KMS-11 (cell line): ENCODE data around the gene CCDC201.
"Not testable (repeated sequence)": the region's sequence is repeated elsewhere in the genome, so short reads cannot be mapped to it uniquely, and the experiment has no call there.

Experiments used
- H2AFZ ChIP-seq: fragments of 200-600 bp; sonication (generic); 2 replicates; pipeline ENCODE4 v1.6.1; 2016; ENCODE audit warnings: antibody characterized with exemption, mixed run types, low read depth
- H3K27ac ChIP-seq: fragments of 200-600 bp; sonication (generic); 2 replicates; pipeline ENCODE4 v1.6.1; 2016; ENCODE audit warnings: mild to moderate bottlenecking, mixed run types
- H3K27me3 ChIP-seq: fragments of 200-600 bp; sonication (generic); 2 replicates; pipeline ENCODE4 v1.6.1; 2017; ENCODE audit warnings: mild to moderate bottlenecking, low read depth, mixed run types, moderate library complexity; ENCODE audit not compliant: insufficient read depth
- H3K36me3 ChIP-seq: fragments of 200-600 bp; sonication (generic); 2 replicates; pipeline ENCODE4 v1.6.1; 2017; ENCODE audit warnings: mild to moderate bottlenecking, mixed run types; ENCODE audit not compliant: insufficient read depth
- H3K4me1 ChIP-seq: fragments of 200-600 bp; sonication (generic); 2 replicates; pipeline ENCODE4 v1.6.1; 2016; ENCODE audit warnings: mild to moderate bottlenecking, low read depth, mixed run types; ENCODE audit not compliant: poor library complexity, severe bottlenecking
- H3K4me2 ChIP-seq: fragments of 200-600 bp; sonication (generic); 2 replicates; pipeline ENCODE4 v1.7.0; 2016; ENCODE audit warnings: mild to moderate bottlenecking, mixed run types
- H3K4me3 ChIP-seq: fragments of 200-600 bp; sonication (generic); IDR thresholded peaks from 2 replicates; pipeline ENCODE4 v1.6.1; 2017; ENCODE audit warnings: low read depth, low read length, mixed read lengths; ENCODE audit not compliant: insufficient read depth
- H3K79me2 ChIP-seq: fragments of 200-600 bp; sonication (generic); 2 replicates; pipeline ENCODE4 v1.6.1; 2016; ENCODE audit warnings: low read depth, mixed run types; ENCODE audit not compliant: insufficient read depth
- H3K9ac ChIP-seq: fragments of 200-600 bp; sonication (generic); 2 replicates; pipeline ENCODE4 v1.6.1; 2016; ENCODE audit warnings: mild to moderate bottlenecking, mixed run types
- H4K20me1 ChIP-seq: fragments of 200-600 bp; sonication (generic); 2 replicates; pipeline ENCODE4 v1.6.1; 2016; ENCODE audit warnings: mild to moderate bottlenecking, mixed run types; ENCODE audit not compliant: insufficient read depth
- CTCF ChIP-seq: fragments of 200-600 bp; sonication (generic); conservative IDR thresholded peaks from 2 replicates; pipeline ENCODE4 v1.6.1; 2017; ENCODE audit warnings: low read depth, mild to moderate bottlenecking, antibody characterized with exemption, low read length, moderate library complexity, mixed read lengths

CCDC201 gene

GRCh38 chr7:45814216-45815118 is 58.4 kb downstream of the CCDC201 start:
- not testable (repeated sequence) for H3K9ac ChIP-seq, H3K4me1 ChIP-seq, H3K79me2 ChIP-seq, H3K27ac ChIP-seq, H3K4me3 ChIP-seq, H3K36me3 ChIP-seq, H3K27me3 ChIP-seq, H3K4me2 ChIP-seq, H2AFZ ChIP-seq, H4K20me1 ChIP-seq

GRCh38 chr7:45813771-45814170 is 59.1 kb downstream of the CCDC201 start:
- H3K27me3 ChIP-seq, H3K79me2 ChIP-seq, H3K4me3 ChIP-seq, H4K20me1 ChIP-seq, H3K4me2 ChIP-seq, H3K9ac ChIP-seq, H3K4me1 ChIP-seq, H3K27ac ChIP-seq, H2AFZ ChIP-seq, H3K36me3 ChIP-seq: not testable (repeated sequence)

GRCh38 chr7:45812946-45813345 is 59.9 kb downstream of the CCDC201 start:
- H3K27ac ChIP-seq, result no peak overlapping the region
- H3K4me1 ChIP-seq, result no peaks in the 10 kb centered on the region
- H3K27me3 ChIP-seq, result no peaks in the 10 kb centered on the region
- TF ChIP-seq CTCF, result no peak
- H3K9ac ChIP-seq, result no peak overlapping the region
- no peak overlapping the region for H3K4me3 ChIP-seq
- no peaks in the 10 kb centered on the region for H3K79me2 ChIP-seq
- H4K20me1 ChIP-seq, result no peaks in the 10 kb centered on the region
- no peak overlapping the region for H3K4me2 ChIP-seq
- H3K36me3 ChIP-seq, result no peaks in the 10 kb centered on the region
- no peak overlapping the region for H2AFZ ChIP-seq

- H3K4me3 ChIP-seq, H3K4me1 ChIP-seq, H3K27ac ChIP-seq, H3K27me3 ChIP-seq, H3K4me2 ChIP-seq, H3K36me3 ChIP-seq, H2AFZ ChIP-seq, H3K79me2 ChIP-seq, H3K9ac ChIP-seq, H4K20me1 ChIP-seq: not testable (repeated sequence)
Measured at GRCh38 chr7:45811652-45812234, 61.1 kb downstream of the CCDC201 start.

GRCh38 chr7:45810451-45811005 is 62.4 kb downstream of the CCDC201 start:
- H2AFZ ChIP-seq, H3K4me2 ChIP-seq, H3K4me1 ChIP-seq, H4K20me1 ChIP-seq, H3K9ac ChIP-seq, H3K36me3 ChIP-seq, H3K27me3 ChIP-seq, H3K4me3 ChIP-seq, H3K79me2 ChIP-seq, H3K27ac ChIP-seq: not testable (repeated sequence)
